Psoas muscle (tissue), 8 donors: ENCODE results near the gene DCTN4. TPM values are rescaled to one million over a fixed set of nuclear protein-coding genes. Genes with fewer than 3 reads are reported as not detected.

Experiments used
- ATAC-seq, 4 donors: fragments of 200-7000 bp; cut with Tn5 transposase; one replicate each; pipeline ENCODE4 v1.9.1; 2020; ENCODE audit warnings: moderate library complexity in 3 of 4, mild to moderate bottlenecking in 2 of 4
- DNase-seq, 2 donors: peaks; one replicate each; pipeline ENCODE4 v3.0.0-alpha.2; 2020
- H3K27ac ChIP-seq: fragments of 200-600 bp; one replicate; pipeline ENCODE4 v1.8.0; 2022
- H3K27me3 ChIP-seq, 3 donors: fragments of 200-600 bp in 1 of 3; one replicate each; pipeline versions ENCODE4 v1.6.1 to v1.8.0; 2013 to 2022; ENCODE audit warnings: low read length in 2 of 3, mild to moderate bottlenecking in 2 of 3, moderate library complexity in 1 of 3; ENCODE audit not compliant: insufficient read depth in 3 of 3
- H3K36me3 ChIP-seq, 2 donors: fragments of 200-600 bp in 1 of 2; one replicate each; pipeline versions ENCODE4 v1.6.1 to v1.8.0; 2013 to 2022; ENCODE audit warnings: low read depth in 1 of 2, mild to moderate bottlenecking in 1 of 2, moderate library complexity in 1 of 2; ENCODE audit not compliant: insufficient read depth in 1 of 2
- H3K4me1 ChIP-seq: fragments of 200-600 bp; one replicate; pipeline ENCODE4 v1.8.0; 2022
- H3K4me3 ChIP-seq: fragments of 200-600 bp; one replicate; pipeline ENCODE4 v1.8.0; 2022; ENCODE audit warnings: mild to moderate bottlenecking
- H3K9me3 ChIP-seq: fragments of 200-600 bp; one replicate; pipeline ENCODE4 v1.8.0; 2022
- WGBS, 3 donors: extraction: QIAGEN DNeasy Blood & Tissue Kit; methylation state at CpG; one replicate each; pipeline versions ENCODE4 v1.1.6 to v1.1.7; 2013; 5-methylcytosine and 5-hydroxymethylcytosine counted together
- intact Hi-C, 2 donors: fragments of 100-400 bp; cut with DNase I; formaldehyde crosslinking; loops; one replicate each; pipeline versions ENCODE4 v1.11.0 to v1.14.2; 2022
- polyA plus RNA-seq, 3 donors: library from polyadenylated mRNA; stranded (reverse); fragments of 200-250 nt; gene quantifications; one replicate each; pipeline ENCODE4 v1.2.3, GENCODE V29; 2013
- total RNA-seq, 4 donors: library from RNA; stranded (reverse); fragmentation: NEBNext Ultra II Directional in 2 of 4; extraction: Animal tissue kit (Norgen Biotek cat#: 25700) in 2 of 4; gene quantifications; one replicate each; pipeline versions ENCODE4 v1.2.1 to v1.2.4, GENCODE V29; 2021 to 2023
- TF ChIP-seq, protein P1 (sequence below): fragments of 200-600 bp; IDR thresholded peaks from one replicate; pipeline ENCODE4 v1.8.0; 2022; ENCODE audit warnings: antibody characterized with exemption
- donor health status: healthy with polysubstance abuse.
- donor health status: DM: no; HTN: no; CAD: no; lungs with moderate emphysema.
- donor health status: Bipolar disorder and iron deficiency.
- donor health status: healthy.
- donor health status: DM: yes; HTN: yes; CAD: no.
- donor health status: DM: no; HTN: no; CAD: no.
- donor health status: DM: no; HTN: no; CAD: no.
- donor health status: DM: yes; HTN: yes; CAD: no.

The DCTN4 gene
- total and polyA plus RNA-seq, 7 donors = 28.8 to 81.5 (median 50.9) TPM

DNA sequence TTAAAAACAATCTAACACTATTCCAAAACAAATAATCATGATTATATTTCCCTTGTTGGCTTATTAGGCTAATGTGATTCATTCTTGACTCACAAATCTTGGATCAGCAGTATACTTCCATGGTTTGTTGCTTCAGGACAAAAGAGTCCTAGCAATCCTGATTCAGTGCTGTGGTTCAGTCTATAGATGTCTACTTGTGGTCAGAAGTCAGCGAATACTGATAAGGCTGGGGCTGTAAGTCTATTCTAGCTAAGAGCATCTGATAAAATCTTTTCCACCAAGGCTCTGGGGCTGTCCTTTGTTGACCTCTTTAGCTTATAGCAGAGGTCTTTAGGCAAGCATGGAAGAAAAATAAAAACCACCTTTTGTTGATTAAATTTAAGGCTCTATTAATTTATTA lies 15.3 kb upstream of the DCTN4 start:
- Histone ChIP-seq H3K36me3 (no peaks in the 10 kb centered on the region), H3K9me3 (no peaks in the 10 kb centered on the region), H3K4me3 (no peak overlapping the region), H3K4me1 (peaks cover 3% of the 10 kb centered on the region), H3K27ac (no peak overlapping the region), H3K27me3 (no peaks in the 10 kb centered on the region)
- DNase-seq (no peak), ATAC-seq (no peak)
- TF ChIP-seq, protein P1, sequence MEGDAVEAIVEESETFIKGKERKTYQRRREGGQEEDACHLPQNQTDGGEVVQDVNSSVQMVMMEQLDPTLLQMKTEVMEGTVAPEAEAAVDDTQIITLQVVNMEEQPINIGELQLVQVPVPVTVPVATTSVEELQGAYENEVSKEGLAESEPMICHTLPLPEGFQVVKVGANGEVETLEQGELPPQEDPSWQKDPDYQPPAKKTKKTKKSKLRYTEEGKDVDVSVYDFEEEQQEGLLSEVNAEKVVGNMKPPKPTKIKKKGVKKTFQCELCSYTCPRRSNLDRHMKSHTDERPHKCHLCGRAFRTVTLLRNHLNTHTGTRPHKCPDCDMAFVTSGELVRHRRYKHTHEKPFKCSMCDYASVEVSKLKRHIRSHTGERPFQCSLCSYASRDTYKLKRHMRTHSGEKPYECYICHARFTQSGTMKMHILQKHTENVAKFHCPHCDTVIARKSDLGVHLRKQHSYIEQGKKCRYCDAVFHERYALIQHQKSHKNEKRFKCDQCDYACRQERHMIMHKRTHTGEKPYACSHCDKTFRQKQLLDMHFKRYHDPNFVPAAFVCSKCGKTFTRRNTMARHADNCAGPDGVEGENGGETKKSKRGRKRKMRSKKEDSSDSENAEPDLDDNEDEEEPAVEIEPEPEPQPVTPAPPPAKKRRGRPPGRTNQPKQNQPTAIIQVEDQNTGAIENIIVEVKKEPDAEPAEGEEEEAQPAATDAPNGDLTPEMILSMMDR = no peak
- intact Hi-C loops = loop anchor here in 1 of 2 donors (10.0 kb wide), 1 partner anchor 669 kb away; no protein-coding TSS in a partner anchor
- 85 to 86% (median 85%) methylated on average over 1 of the region's 1 CpG for WGBS, 3 donors

DNA sequence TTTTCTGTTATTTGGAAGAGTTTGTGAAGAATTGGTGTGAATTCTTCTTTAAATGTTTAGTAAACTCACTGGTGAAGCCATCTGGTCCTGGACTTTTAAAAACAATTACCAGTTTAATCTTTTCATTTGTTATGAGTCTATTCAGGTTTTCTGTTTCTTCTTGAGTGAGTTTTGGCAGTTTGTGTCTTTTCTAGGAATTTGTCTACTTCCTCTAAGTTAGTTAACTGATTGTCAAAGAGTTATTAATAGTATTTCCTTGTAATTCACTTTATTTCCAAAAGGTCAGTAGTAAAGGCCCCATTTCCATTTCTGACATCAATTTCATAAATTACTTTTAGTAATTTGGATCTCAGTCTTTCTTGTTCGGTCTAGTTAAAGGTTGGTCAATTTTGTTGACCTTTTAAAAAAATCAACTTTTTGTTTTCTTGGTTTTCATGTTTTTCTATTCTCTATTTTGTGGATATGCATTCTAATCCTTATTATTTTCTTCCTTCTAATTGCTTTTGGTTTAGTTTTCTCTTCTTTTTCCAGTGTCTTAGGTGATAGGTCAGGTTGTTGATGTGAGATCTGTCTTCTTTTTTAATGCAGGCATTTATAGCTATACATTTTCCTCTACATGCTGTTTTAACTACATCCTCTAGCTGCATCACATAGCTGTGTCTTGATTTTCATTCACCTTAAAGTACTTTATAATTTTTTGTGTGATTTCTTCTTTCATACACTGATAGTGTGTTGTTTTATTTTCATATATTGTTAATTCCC lies 12.4 kb upstream of the DCTN4 start:
- H3K4me3 ChIP-seq = no peak overlapping the region
- no peak overlapping the region for H3K27ac ChIP-seq
- H3K4me1 ChIP-seq = peaks cover 3% of the 10 kb centered on the region
- no peaks in the 10 kb centered on the region for H3K27me3 ChIP-seq
- no peaks in the 10 kb centered on the region for H3K36me3 ChIP-seq
- intact Hi-C loops = loop anchor here in 1 of 2 donors (10.0 kb wide), 1 partner anchor 666 kb away; no protein-coding TSS in a partner anchor
- ATAC-seq (no peak), DNase-seq (no peak)
- TF ChIP-seq, protein P1 = no peak
- H3K9me3 ChIP-seq = no peaks in the 10 kb centered on the region
- 74 to 76% (median 76%) methylated on average over 1 of the region's 1 CpG for WGBS, 3 donors

DNA sequence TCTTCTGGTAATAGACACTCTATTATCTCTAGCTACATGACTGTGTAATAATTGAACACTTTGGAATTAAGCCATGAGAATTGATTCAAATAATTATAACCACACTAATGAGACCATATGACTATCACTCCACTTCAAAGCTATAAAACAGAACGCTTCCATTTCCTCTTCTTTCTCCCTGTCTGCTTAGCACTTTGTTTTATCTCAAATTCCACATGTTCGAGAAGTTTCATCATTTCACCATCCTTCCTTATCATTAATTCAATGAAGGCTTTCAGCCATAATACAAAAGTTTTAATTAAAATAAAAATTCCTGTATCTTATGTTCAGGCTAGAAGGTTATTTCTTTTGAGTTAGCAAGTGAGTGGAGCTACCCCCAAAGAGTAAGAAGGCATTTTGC lies 7.4 kb upstream of the DCTN4 start:
- Histone ChIP-seq H3K4me3 (no peak overlapping the region), H3K27ac (no peak overlapping the region), H3K27me3 (no peaks in the 10 kb centered on the region), H3K36me3 (no peaks in the 10 kb centered on the region), H3K9me3 (no peaks in the 10 kb centered on the region), H3K4me1 (peaks cover 7% of the 10 kb centered on the region)
- intact Hi-C loops = no loop called here
- TF ChIP-seq, protein P1 = no peak
- DNase-seq = no peak
- no peak for ATAC-seq
- 82 to 89% (median 88%) methylated on average over 2 of the region's 2 CpGs for WGBS, 3 donors

DNA sequence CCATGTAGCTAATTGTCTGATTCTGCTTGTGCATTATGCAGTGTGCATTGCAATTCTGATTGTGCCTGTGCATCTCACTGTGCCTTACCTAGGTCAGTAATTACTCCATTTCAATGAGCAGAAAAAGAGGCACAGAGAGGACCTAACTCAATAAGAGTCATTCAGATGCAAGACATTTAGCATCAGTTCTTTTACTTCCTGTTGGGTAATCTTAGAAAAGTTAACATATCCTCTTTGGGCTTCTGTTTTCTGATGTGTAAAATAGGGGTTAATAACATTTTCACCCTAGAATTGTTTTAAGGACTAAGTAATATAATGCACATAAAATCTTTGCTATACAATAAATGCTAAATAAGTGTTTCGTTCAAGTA lies 7.0 kb upstream of the DCTN4 start:
- ATAC-seq (no peak), DNase-seq (no peak)
- Histone ChIP-seq H3K4me1 (peaks cover 4% of the 10 kb centered on the region), H3K36me3 (no peaks in the 10 kb centered on the region), H3K27me3 (no peaks in the 10 kb centered on the region), H3K9me3 (no peaks in the 10 kb centered on the region), H3K4me3 (no peak overlapping the region), H3K27ac (no peak overlapping the region)
- 84 to 96% (median 94%) methylated on average over 1 of the region's 1 CpG for WGBS, 3 donors
- intact Hi-C loops = no loop called here
- TF ChIP-seq, protein P1 = no peak
